Neural cell (in vitro differentiated cells): ENCODE measurements around the gene RAB11FIP4. TPM values are rescaled to one million over a fixed set of nuclear protein-coding genes. Genes with fewer than 3 reads are reported as not detected.

Source experiments
- H2AFZ ChIP-seq: fragments of 200-600, 300-800 bp; sonication (generic), shearing (Covaris generic); 2 replicates; pipeline ENCODE4 v1.6.0; 2014; ENCODE audit warnings: low read depth, mild to moderate bottlenecking, antibody characterized with exemption, low read length, moderate library complexity
- H3F3A ChIP-seq: fragments of 200-600 bp; shearing (Covaris generic); 2 replicates; pipeline ENCODE4 v1.6.1; 2016; ENCODE audit warnings: mild to moderate bottlenecking, moderate library complexity, mixed read lengths, antibody characterized with exemption, low read length; ENCODE audit not compliant: insufficient read depth, poor library complexity, severe bottlenecking
- H3K27ac ChIP-seq: fragments of 200-600, 300-800 bp; sonication (generic), shearing (Covaris generic); 2 replicates; pipeline ENCODE4 v1.5.1; 2014; ENCODE audit warnings: mild to moderate bottlenecking, low read length, moderate library complexity
- H3K27me3 ChIP-seq: fragments of 300-800, 200-600 bp; sonication (generic), shearing (Covaris generic); 2 replicates; pipeline ENCODE4 v1.6.0; 2014; ENCODE audit warnings: mild to moderate bottlenecking, low read depth, low read length, moderate library complexity; ENCODE audit not compliant: insufficient read depth
- H3K36me3 ChIP-seq: fragments of 300-800, 200-600 bp; sonication (generic), shearing (Covaris generic); 2 replicates; pipeline ENCODE4 v1.5.1; 2014; ENCODE audit warnings: mild to moderate bottlenecking, antibody characterized with exemption, low read length, moderate library complexity; ENCODE audit not compliant: insufficient read depth
- H3K4me2 ChIP-seq: fragments of 300-800, 200-600 bp; sonication (generic), shearing (Covaris generic); 2 replicates; pipeline ENCODE4 v1.6.0; 2014; ENCODE audit warnings: mild to moderate bottlenecking, low read length
- H3K4me3 ChIP-seq: fragments of 300-800, 200-600 bp; sonication (generic), shearing (Covaris generic); 2 replicates; pipeline ENCODE4 v1.5.1; 2014; ENCODE audit warnings: mild to moderate bottlenecking, low read length, moderate library complexity
- H3K79me2 ChIP-seq: fragments of 200-600 bp; shearing (Covaris generic); replicated peaks from 2 replicates; pipeline ENCODE4 v1.6.0; 2014; ENCODE audit warnings: mild to moderate bottlenecking, low read length, moderate library complexity; ENCODE audit not compliant: insufficient read depth
- H3K9ac ChIP-seq: fragments of 300-800, 200-600 bp; sonication (generic), shearing (Covaris generic); 2 replicates; pipeline ENCODE4 v1.6.1; 2016; ENCODE audit warnings: mild to moderate bottlenecking, low read length, mixed read lengths
- H3K9me2 ChIP-seq: fragments of 200-600 bp; shearing (Covaris generic); 2 replicates; pipeline ENCODE4 v1.6.1; 2016; ENCODE audit warnings: mild to moderate bottlenecking, low read length, mixed read lengths; ENCODE audit not compliant: insufficient read depth
- H3K9me3 ChIP-seq: fragments of 200-600, 300-800 bp; sonication (generic), shearing (Covaris generic); 2 replicates; pipeline ENCODE4 v1.6.1; 2016; ENCODE audit warnings: mild to moderate bottlenecking, mixed run types, low read length, moderate library complexity, mixed read lengths
- H4K20me1 ChIP-seq: fragments of 200-600 bp; shearing (Covaris generic); 2 replicates; pipeline ENCODE4 v1.6.1; 2016; ENCODE audit warnings: mild to moderate bottlenecking, mixed run types; ENCODE audit not compliant: insufficient read depth
- CTCF ChIP-seq: fragments of 450-650 bp; IDR thresholded peaks from 2 replicates; pipeline ENCODE4 v1.5.1; 2014; ENCODE audit warnings: antibody characterized with exemption, mild to moderate bottlenecking, moderate library complexity; ENCODE audit not compliant: poor library complexity, severe bottlenecking
- EP300 ChIP-seq: fragments of 450-650 bp; conservative IDR thresholded peaks from 2 replicates; pipeline ENCODE4 v1.6.1; 2014; ENCODE audit warnings: antibody characterized with exemption, mild to moderate bottlenecking, moderate library complexity; ENCODE audit not compliant: poor library complexity, severe bottlenecking
- EZH2 ChIP-seq: fragments of 200-600, 300-800 bp; shearing (Covaris generic), sonication (generic); IDR thresholded peaks from 2 replicates; pipeline ENCODE4 v1.6.1; 2014; ENCODE audit warnings: antibody characterized with exemption, low read length, borderline replicate concordance, mild to moderate bottlenecking; ENCODE audit not compliant: insufficient read depth, poor library complexity, severe bottlenecking
- MXI1 ChIP-seq: fragments of 450-650 bp; conservative IDR thresholded peaks from 2 replicates; pipeline ENCODE4 v1.6.1; 2014; ENCODE audit warnings: antibody characterized with exemption, mild to moderate bottlenecking; ENCODE audit not compliant: poor library complexity, severe bottlenecking
- POLR2AphosphoS5 ChIP-seq: IDR thresholded peaks from 2 replicates; pipeline ENCODE4 v1.6.1; 2012
- RAD21 ChIP-seq: fragments of 450-650 bp; conservative IDR thresholded peaks from 2 replicates; pipeline ENCODE4 v1.6.1; 2014; ENCODE audit warnings: antibody characterized with exemption, mild to moderate bottlenecking, moderate library complexity
- REST ChIP-seq: IDR thresholded peaks from 2 replicates; pipeline ENCODE4 v1.6.1; 2012; ENCODE audit warnings: borderline replicate concordance
- SMC3 ChIP-seq: fragments of 450-650 bp; conservative IDR thresholded peaks from 2 replicates; pipeline ENCODE4 v1.6.1; 2014; ENCODE audit warnings: antibody characterized with exemption, mild to moderate bottlenecking, moderate library complexity; ENCODE audit not compliant: poor library complexity
- TAF1 ChIP-seq: IDR thresholded peaks from 2 replicates; pipeline ENCODE4 v1.6.1; 2012; ENCODE audit warnings: low read depth
- polyA plus RNA-seq: library from polyadenylated mRNA; depleted of rRNA; stranded (reverse); fragments of >200 nt; gene quantifications from 2 replicates; pipeline ENCODE4 v1.2.3, GENCODE V29; 2014

RAB11FIP4 gene
- polyA plus RNA-seq, 1 donor from 2014 or later: 14.4 TPM

GRCh38 chr17:31544186-31544585, 152.7 kb downstream of the RAB11FIP4 start:
- H3K27ac ChIP-seq: no peak overlapping the region
- H3K4me3 ChIP-seq: no peak overlapping the region
- no peaks in the 10 kb centered on the region for H3K79me2 ChIP-seq
- no peaks in the 10 kb centered on the region for H4K20me1 ChIP-seq
- H3K27me3 ChIP-seq: no peaks in the 10 kb centered on the region
- TF ChIP-seq MXI1: no peak
- no peak for TF ChIP-seq POLR2AphosphoS5
- no peak for TF ChIP-seq RAD21
- TF ChIP-seq EZH2: no peak
- TF ChIP-seq SMC3: no peak
- TF ChIP-seq REST: no peak
- TF ChIP-seq EP300: no peak
- TF ChIP-seq CTCF: no peak
- TF ChIP-seq TAF1: no peak
- H3K9me2 ChIP-seq: no peaks in the 10 kb centered on the region
- no peaks in the 10 kb centered on the region for H3F3A ChIP-seq
- H3K9ac ChIP-seq: no peak overlapping the region
- no peaks in the 10 kb centered on the region for H3K36me3 ChIP-seq
- H3K9me3 ChIP-seq: no peaks in the 10 kb centered on the region
- no peak overlapping the region for H3K4me2 ChIP-seq
- no peak overlapping the region for H2AFZ ChIP-seq

- no peaks in the 10 kb centered on the region for H3K27me3 ChIP-seq
- H3K9me3 ChIP-seq: no peaks in the 10 kb centered on the region
- H4K20me1 ChIP-seq: no peaks in the 10 kb centered on the region
- TF ChIP-seq POLR2AphosphoS5: no peak
- TF ChIP-seq EZH2: no peak
- TF ChIP-seq SMC3: no peak
- TF ChIP-seq MXI1: no peak
- no peak for TF ChIP-seq CTCF
- TF ChIP-seq EP300: no peak
- TF ChIP-seq TAF1: no peak
- TF ChIP-seq REST: no peak
- TF ChIP-seq RAD21: no peak
- no peaks in the 10 kb centered on the region for H3F3A ChIP-seq
- H3K4me3 ChIP-seq: no peak overlapping the region
- no peaks in the 10 kb centered on the region for H3K36me3 ChIP-seq
- no peak overlapping the region for H3K9ac ChIP-seq
- no peak overlapping the region for H3K4me2 ChIP-seq
- H3K9me2 ChIP-seq: no peaks in the 10 kb centered on the region
- no peak overlapping the region for H2AFZ ChIP-seq
- H3K79me2 ChIP-seq: no peaks in the 10 kb centered on the region
- no peak overlapping the region for H3K27ac ChIP-seq
These were observed 155.2 kb downstream of the RAB11FIP4 start for GRCh38 chr17:31546650-31547049.
